Omental fat pad (tissue), 4 donors: ENCODE results near the gene LMOD1. TPM values are rescaled to one million over a fixed set of nuclear protein-coding genes. Genes with fewer than 3 reads are reported as not detected.

Experiments used
- ATAC-seq: fragments of 150-250 bp; one replicate; pipeline ENCODE4 v1.9.1; 2016; ENCODE audit warnings: mild to moderate bottlenecking, moderate library complexity; ENCODE audit not compliant: low FRiP score
- DNase-seq: peaks from one replicate; pipeline ENCODE4 v3.0.0-alpha.2; 2019; ENCODE audit warnings: low spot score
- CTCF ChIP-seq, 3 donors: fragments of 450-650 bp; IDR thresholded peaks; one replicate each; pipeline ENCODE4 v1.5.1; 2016 to 2017; ENCODE audit warnings: antibody characterized with exemption in 3 of 3, mild to moderate bottlenecking in 3 of 3, moderate library complexity in 2 of 3
- total RNA-seq, 4 donors: library from RNA; depleted of rRNA; stranded (reverse); fragments of >200 nt; gene quantifications; one replicate each; pipeline ENCODE4 v1.1.0, GENCODE V29; 2016

Gene LMOD1
- 100 to 1,000 TPM in 1 of 4 donors, 10 to 100 TPM in 3; 30.2 to 124 (median 35.8) TPM for total RNA-seq

GRCh38 chr1:201946224-201946908 is at the start of gene LMOD1:
LMOD1 (minus strand) TSS chr1:201946548; CDS start chr1:201946340, 208 bp downstream.
- peak; percentile 91 for ATAC-seq
- TF ChIP-seq CTCF (IDR thresholded peaks at IDR 0.05), result no peak
- peak; percentile 62 for DNase-seq

GRCh38 chr1:201990427-201990826 is 44.1 kb upstream of the LMOD1 start:
- ATAC-seq (no peak), DNase-seq (no peak)
- TF ChIP-seq CTCF (IDR thresholded peaks at IDR 0.05), result no peak

GRCh38 chr1:201989354-201990128 is 43.2 kb upstream of the LMOD1 start:
- TF ChIP-seq CTCF (IDR thresholded peaks at IDR 0.05), result no peak
- DNase-seq, result no peak
- no peak for ATAC-seq

GRCh38 chr1:201988601-201989000 is 42.3 kb upstream of the LMOD1 start:
- peak; percentile 26 for ATAC-seq
- no peak for DNase-seq
- TF ChIP-seq CTCF (IDR thresholded peaks at IDR 0.05), result no peak

- ATAC-seq, result no peak
- no peak for DNase-seq
- TF ChIP-seq CTCF (IDR thresholded peaks at IDR 0.05), result no peak
These were observed 39.0 kb upstream of the LMOD1 start for GRCh38 chr1:201985355-201985754.

GRCh38 chr1:201984446-201984845 is 38.1 kb upstream of the LMOD1 start:
- ATAC-seq (no peak), DNase-seq (no peak)
- no peak for TF ChIP-seq CTCF (IDR thresholded peaks at IDR 0.05)
